C4-2B (cell line): Measurements from ENCODE around the gene NIPAL1.

Experiments used
- H3K27ac ChIP-seq: fragments of 450-650 bp; 2 replicates; pipeline ENCODE4 v1.5.1; 2017
- ZFX ChIP-seq: fragments of 450-650 bp; IDR thresholded peaks from 2 replicates; pipeline ENCODE4 v1.6.1; 2017
- TF ChIP-seq, protein P1 (sequence below): fragments of 450-650 bp; conservative IDR thresholded peaks from 2 replicates; pipeline ENCODE4 v1.5.1; 2017; ENCODE audit warnings: mild to moderate bottlenecking

The NIPAL1 gene

DNA sequence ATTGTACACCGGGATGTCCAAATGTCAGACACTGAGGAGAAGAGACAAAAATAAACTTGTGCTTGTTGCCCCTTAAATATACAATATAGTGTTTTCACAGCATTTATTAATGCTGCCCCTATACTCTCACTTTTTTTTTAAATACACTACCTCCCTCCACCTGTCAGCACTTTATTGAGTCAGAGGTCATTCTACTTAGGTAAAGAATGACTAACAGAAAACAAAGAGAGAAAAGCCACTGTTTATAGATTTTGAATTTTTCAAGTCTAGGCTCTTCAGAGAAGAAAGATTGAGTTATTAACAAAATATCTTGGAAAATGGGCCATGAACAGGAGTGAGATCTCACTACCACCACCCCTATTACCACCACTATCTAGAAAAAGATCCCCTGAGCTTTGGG is 58.1 kb downstream of the NIPAL1 start:
- no peak overlapping the region for H3K27ac ChIP-seq
- TF ChIP-seq ZFX = no peak

DNA sequence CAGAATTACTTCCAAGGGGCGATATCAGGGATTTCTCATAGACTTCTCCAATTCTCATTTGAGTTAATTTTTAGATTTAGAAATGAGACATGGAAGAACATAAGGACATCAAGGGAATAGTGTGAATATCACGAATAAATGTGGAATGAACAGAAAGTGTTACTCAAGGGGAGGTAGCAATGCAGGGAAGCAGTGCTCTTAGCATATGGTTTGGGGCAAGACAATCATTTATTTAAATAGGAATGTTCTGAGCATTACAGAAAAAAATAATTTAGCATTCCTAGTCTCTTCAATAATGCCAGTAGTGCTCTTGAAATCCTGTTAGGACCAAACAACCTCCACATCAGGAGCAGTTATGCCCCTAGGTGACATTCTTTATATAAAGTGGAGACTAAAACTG is 61.9 kb downstream of the NIPAL1 start:
- TF ChIP-seq, protein P1, sequence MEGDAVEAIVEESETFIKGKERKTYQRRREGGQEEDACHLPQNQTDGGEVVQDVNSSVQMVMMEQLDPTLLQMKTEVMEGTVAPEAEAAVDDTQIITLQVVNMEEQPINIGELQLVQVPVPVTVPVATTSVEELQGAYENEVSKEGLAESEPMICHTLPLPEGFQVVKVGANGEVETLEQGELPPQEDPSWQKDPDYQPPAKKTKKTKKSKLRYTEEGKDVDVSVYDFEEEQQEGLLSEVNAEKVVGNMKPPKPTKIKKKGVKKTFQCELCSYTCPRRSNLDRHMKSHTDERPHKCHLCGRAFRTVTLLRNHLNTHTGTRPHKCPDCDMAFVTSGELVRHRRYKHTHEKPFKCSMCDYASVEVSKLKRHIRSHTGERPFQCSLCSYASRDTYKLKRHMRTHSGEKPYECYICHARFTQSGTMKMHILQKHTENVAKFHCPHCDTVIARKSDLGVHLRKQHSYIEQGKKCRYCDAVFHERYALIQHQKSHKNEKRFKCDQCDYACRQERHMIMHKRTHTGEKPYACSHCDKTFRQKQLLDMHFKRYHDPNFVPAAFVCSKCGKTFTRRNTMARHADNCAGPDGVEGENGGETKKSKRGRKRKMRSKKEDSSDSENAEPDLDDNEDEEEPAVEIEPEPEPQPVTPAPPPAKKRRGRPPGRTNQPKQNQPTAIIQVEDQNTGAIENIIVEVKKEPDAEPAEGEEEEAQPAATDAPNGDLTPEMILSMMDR = no peak
- TF ChIP-seq ZFX = no peak
- no peak overlapping the region for H3K27ac ChIP-seq

DNA sequence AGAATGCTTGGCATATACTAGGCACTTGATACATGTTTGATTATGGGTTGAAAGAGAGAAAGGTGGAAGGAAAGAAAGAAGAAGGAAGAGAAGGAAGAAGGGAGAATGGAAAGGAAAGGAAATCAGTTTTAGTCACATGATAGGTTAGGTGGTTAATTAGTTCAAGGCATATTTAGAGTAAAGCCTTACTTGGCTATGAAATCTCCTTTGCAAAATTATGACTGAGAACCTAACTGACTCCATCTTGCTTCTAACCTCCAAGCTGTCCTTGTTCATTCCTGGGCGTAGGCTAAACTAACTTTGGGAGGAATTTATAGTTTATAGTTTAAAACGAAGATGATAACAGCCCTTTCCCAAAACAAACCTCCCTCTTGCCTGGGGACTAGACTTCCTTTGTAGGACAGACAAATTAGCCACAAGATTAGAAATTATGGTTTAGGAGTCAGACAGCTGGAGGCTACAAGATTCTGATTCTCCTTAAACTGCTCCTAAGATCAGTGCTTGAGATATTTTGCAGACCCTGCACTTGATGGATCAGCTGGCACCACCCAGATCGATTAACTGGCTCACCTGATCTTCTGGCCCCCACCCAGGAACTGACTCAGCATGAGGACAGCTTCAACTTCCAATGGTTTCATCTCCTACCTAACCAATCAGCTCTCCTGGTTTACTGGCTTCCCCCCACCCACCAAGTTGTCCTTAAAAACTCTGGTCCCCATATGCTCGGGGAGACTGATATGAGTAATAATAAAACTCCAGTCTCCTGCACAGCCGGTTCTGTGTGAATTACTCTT is 62.5 kb downstream of the NIPAL1 start:
- TF ChIP-seq, protein P1 = no peak
- no peak for TF ChIP-seq ZFX
- no peak overlapping the region for H3K27ac ChIP-seq

DNA sequence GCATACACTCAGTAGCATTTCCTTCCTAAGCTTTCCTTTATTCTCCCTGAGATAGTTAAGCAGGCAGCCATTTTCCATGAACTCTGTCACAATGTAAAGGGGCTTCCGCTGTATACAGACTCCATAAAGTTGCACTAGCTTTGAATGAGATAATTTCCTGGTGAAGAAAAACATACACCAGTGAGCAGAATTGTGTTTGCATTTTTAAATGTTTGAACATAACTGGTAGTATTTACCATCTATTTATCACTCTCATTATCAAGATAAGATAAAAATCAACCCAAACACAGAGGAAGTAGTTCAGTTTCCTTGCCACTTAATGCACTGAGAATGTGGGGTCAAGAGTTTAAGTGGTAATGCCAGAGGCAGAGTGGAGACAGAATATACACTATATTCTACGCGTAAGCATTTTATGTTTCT is 63.4 kb downstream of the NIPAL1 start:
- TF ChIP-seq ZFX = no peak
- TF ChIP-seq, protein P1 = no peak
- H3K27ac ChIP-seq = no peak overlapping the region

DNA sequence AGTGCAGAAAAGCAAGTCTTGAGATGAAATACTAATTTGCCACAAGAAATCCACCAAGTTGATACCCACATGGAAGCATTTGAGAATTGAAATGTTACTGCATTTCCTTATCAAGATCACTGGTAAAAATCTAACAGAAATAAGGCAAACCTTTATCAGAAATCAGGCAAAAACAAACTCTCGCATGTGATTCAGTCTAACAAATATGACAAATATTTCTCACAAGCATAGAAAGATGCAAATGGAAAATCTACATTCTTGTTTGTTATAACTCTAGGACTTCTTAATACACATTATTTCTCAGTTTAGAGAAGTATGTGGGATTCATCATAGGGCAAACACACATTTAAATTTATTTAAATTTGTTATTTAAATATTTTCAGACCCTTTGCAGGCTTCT is 64.6 kb downstream of the NIPAL1 start:
- TF ChIP-seq, protein P1 = no peak
- no peak for TF ChIP-seq ZFX

DNA sequence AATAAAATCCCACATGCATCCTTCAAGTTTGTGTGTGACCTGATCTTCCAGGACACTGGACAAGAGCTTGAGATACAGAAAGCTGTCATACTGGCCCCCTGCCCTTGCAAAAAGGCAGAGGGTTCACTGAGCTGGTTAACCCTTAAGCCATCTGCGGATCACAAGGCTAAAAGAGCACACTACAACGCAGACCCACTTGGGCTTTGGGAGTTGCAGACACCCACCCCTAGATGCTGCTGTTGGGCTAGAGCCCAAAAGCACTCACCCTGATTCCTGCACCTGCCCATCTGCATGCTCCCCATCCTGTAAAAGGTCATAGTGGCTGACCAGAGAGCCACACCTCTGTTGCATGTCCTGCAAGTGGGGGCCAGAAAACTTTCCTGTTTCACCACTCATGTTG is 66.4 kb downstream of the NIPAL1 start:
- H3K27ac ChIP-seq = no peak overlapping the region
- TF ChIP-seq, protein P1 = no peak

More for the DNA sequence above, 64.6 kb downstream of the NIPAL1 start:
- H3K27ac ChIP-seq = no peak overlapping the region

DNA sequence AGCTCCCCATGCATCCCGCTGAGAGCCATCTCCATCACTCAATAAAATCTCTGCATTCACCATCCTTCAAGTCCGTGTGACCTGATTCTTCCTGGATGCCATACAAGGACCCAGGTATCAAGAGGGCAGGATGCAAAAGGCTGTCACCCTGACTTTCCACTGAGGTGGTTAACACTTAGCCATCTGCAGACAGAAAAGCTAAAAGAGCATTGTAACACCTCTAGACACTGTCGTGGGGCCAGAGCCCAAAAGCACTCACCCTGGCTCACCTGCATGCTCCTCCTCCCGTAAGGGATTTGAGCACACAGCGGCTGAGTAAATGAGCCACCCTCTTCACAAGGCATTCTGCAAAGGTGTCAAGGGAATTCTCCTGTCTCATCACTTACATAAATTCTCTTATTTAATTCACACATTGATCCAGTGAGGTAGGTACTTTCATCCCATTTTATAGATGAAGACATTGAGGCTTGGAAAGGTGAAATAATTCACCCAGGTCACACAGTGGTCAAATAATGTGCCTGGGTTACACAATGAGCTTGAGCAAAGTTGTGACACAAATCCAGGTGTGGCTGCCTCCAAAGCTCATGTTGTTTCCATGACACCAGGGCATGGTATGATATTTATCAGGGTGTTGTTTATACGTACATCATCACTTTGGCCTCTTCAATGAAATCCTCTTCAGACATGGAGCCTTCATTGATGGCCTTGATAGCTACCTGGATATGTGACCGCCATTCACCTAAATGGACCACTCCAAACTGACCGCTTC is 69.4 kb downstream of the NIPAL1 start:
- TF ChIP-seq, protein P1 = no peak
- TF ChIP-seq ZFX = no peak
- H3K27ac ChIP-seq = no peak overlapping the region
